Stimulated activated effector memory CD8-positive, alpha-beta T cell treated with anti-CD3 and anti-CD28 coated beads, Interleukin-12 subunit alpha, Interleukin-12 subunit beta, amount 100 ng/mL, for 72 hours (primary cell): ENCODE data around the gene SDCBP2.

Source experiments
- ATAC-seq: fragments of 150-1000 bp; cut with Tn5 transposase; 2 replicates; pipeline ENCODE4 v1.10.0; 2021
- DNase-seq, 2 donors: peaks; one replicate each; pipeline ENCODE4 v3.0.0; 2021 to 2022; ENCODE audit warnings: low spot score in 2 of 2
- H3K27ac Mint-ChIP-seq: one replicate; pipeline ENCODE4 v1.8.0; 2022; ENCODE audit warnings: mild to moderate bottlenecking, mixed read lengths
- H3K36me3 Mint-ChIP-seq: one replicate; pipeline ENCODE4 v1.8.0; 2022; ENCODE audit warnings: mild to moderate bottlenecking, mixed read lengths
- H3K4me1 Mint-ChIP-seq: one replicate; pipeline ENCODE4 v1.8.0; 2022; ENCODE audit warnings: mixed read lengths
- H3K4me3 Mint-ChIP-seq: one replicate; pipeline ENCODE4 v1.8.0; 2022; ENCODE audit warnings: mild to moderate bottlenecking, mixed read lengths
- H3K9me3 Mint-ChIP-seq: one replicate; pipeline ENCODE4 v1.8.0; 2022; ENCODE audit warnings: mixed read lengths

SDCBP2 gene, protein sequence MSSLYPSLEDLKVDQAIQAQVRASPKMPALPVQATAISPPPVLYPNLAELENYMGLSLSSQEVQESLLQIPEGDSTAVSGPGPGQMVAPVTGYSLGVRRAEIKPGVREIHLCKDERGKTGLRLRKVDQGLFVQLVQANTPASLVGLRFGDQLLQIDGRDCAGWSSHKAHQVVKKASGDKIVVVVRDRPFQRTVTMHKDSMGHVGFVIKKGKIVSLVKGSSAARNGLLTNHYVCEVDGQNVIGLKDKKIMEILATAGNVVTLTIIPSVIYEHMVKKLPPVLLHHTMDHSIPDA

DNA sequence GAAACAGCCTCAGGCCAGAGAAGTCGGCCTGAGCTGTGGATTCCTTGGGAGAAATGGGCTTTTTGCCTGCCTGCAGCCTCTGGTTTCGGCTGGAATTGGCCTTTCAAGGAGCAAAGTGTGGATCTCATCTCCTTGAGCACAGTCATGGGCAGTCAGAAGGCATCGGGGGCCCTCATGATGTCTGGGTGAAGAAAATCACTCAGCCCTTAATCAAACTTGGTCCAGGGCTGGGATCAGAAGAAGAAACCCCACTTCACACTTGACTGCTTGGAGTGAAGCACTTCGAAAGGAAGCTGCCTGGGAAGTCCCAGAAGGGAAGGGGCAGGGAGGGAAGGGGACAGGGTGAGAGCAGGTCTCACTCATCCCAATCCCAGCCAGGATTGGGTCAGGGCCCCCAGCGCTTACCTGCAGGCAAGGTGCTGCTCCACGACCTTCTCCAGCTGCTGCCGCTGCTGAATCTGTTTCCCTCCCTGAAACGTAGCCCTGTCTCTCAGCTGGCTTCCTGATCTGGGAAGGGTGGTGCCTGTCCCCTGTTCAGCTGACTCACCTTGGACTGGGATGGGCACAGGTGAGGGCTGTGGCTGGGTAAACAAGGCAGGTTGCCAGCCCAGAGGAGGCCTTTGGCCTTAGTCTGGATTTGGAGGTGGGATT lies at the start of gene SDCBP2:
TSS of gene SDCBP2 (minus strand) at position 460 of the 651 bp plus-strand sequence. CDS start 8,723 bp downstream, outside the sequence.
- peaks cover 22% of the 10 kb centered on the region for H3K36me3 Mint-ChIP-seq
- H3K4me1 Mint-ChIP-seq: peaks cover 40% of the 10 kb centered on the region
- DNase-seq (peak; percentile 1 to 46), ATAC-seq (no peak)
- no peak within 1 kb of the TSS for H3K4me3 Mint-ChIP-seq
- no peaks in the 10 kb centered on the region for H3K9me3 Mint-ChIP-seq
- H3K27ac Mint-ChIP-seq: peak within 1 kb of the TSS; percentile 70

DNA sequence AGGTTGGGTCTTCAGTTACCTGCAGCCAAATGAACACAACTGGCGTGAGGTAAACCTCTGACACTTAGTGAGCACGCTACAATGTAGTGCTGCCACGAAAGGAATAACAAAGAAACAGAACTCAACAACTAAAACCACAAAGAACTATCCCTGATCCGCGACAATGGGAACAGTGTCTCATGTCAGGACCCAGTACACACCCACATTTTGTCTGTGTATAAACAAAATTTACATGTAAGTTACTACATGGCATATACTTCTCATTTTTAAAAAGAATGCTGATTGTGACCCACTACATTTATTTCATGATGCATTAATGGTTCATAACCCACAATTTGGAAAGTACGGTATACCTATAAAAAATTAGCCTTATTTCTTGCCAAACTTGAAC lies 49.8 kb upstream of the SDCBP2 start:
- peaks cover 66% of the 10 kb centered on the region for H3K4me1 Mint-ChIP-seq
- H3K27ac Mint-ChIP-seq: no peak overlapping the region
- peaks cover 72% of the 10 kb centered on the region for H3K36me3 Mint-ChIP-seq
- H3K4me3 Mint-ChIP-seq: no peak overlapping the region
- no peaks in the 10 kb centered on the region for H3K9me3 Mint-ChIP-seq
- ATAC-seq (no peak), DNase-seq (no peak)

DNA sequence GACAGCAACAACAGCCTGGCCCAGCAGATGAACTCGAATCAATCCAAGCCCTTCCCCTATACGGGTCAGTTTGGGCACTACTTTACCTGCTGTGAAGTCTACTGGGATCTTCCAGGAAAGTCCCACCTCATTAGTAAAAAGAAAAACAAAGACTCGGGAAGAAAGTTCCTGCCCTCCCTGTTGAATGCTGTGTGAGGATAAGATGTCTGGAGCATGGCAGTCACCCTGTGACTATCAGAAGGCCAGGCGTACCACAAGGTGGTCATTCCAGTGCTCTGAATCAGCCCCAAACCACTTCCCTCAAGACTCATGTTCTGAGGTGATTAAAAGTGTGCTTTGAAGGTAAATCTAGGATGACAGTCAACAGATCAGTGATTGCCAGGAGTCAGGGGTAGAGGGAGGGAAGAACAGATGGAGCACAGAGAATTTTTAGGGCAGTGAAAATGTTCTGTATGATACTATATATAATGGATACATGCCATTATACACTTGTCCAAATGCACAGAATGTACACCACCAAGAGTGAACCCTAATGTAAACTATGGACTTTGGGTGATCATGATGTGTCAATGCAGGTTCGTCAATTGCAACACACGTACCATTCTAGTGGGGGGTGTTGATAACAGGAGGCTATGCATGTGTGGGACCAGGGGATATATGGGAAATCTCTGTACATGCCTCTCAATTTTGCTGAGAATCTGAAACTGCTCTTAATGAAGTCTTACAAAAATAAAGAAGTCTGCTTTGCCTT lies 49.2 kb upstream of the SDCBP2 start:
- peak overlapping the region; percentile 93 for H3K27ac Mint-ChIP-seq
- peaks cover 72% of the 10 kb centered on the region for H3K36me3 Mint-ChIP-seq
- peak; percentile 85 for ATAC-seq
- peak overlapping the region; percentile 58 for H3K4me3 Mint-ChIP-seq
- H3K4me1 Mint-ChIP-seq: peaks cover 66% of the 10 kb centered on the region
- H3K9me3 Mint-ChIP-seq: no peaks in the 10 kb centered on the region
- DNase-seq: no peak

GRCh38 chr20:1377341-1377871 lies 48.5 kb upstream of the SDCBP2 start:
- peak in 1 of 2 donors; percentile 76 for DNase-seq
- Mint-ChIP-seq H3K36me3 (peaks cover 72% of the 10 kb centered on the region), H3K4me1 (peaks cover 66% of the 10 kb centered on the region), H3K4me3 (peak overlapping the region; percentile 58), H3K9me3 (no peaks in the 10 kb centered on the region), H3K27ac (peak overlapping the region; percentile 93)
- ATAC-seq: peak; percentile 89

DNA sequence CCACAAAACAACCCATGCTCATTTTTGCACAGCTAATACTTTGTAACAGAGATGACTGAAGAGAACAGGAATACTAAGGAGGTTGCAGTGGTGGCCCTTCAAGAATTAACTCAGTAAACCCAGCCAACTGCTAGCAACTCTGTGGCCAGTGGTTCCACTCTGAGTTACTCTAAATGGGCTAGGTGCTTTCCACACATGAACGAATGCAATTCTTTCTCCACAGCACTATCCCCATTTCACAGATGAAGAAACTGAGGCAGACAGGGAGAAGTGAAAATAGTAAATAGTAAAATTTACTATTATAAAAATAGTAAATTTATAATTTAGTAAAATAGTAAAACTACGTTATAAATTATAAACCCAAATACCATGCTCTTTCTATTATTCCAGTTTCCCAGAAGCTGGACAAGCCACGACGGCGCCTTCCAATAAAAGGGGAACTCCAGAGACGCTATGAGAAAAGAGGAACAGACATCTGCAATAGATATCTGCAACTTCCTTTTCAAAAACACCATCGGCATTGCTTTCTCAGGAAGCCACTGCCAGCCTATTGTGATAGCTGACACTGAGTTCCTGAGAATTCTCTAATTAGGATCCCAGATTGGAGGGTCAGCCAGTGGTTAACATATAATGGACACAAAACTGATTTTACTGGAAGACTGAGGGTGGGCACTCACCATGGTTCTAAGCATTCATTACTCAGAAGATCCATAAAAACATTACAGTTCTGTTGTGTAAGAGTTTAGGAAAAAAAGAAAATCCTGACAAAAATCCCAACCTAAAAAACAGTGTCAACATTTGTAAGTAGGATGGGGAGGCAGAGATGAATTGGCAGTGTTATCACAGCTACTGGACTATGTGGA lies 47.7 kb upstream of the SDCBP2 start:
- Mint-ChIP-seq H3K4me1 (peaks cover 63% of the 10 kb centered on the region), H3K36me3 (peaks cover 77% of the 10 kb centered on the region), H3K4me3 (peak overlapping the region; percentile 58), H3K27ac (peak overlapping the region; percentile 93), H3K9me3 (no peaks in the 10 kb centered on the region)
- ATAC-seq (peak; percentile 41), DNase-seq (no peak)

DNA sequence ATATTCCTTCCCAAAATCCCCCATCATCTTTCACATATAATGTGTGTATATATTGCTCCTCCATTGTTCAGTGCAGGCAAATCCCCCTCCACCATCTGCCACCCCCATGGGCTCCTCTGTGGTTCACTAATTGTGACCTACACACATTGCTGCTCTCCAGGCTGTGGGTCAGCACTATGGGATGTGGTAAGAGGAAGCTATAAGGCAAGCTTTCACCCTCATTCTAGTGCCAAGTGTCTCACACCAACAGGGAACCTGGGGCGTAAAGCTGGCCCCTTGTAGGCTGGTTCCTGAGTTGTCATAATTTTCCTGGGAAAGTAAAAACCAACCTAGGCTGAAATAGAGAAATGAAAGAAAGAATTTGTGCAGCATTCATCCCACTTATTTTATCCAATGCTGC lies 47.1 kb upstream of the SDCBP2 start:
- DNase-seq (no peak), ATAC-seq (no peak)
- peaks cover 63% of the 10 kb centered on the region for H3K4me1 Mint-ChIP-seq
- peak overlapping the region; percentile 17 for H3K4me3 Mint-ChIP-seq
- H3K36me3 Mint-ChIP-seq: peaks cover 84% of the 10 kb centered on the region
- no peaks in the 10 kb centered on the region for H3K9me3 Mint-ChIP-seq
- peak overlapping the region; percentile 93 for H3K27ac Mint-ChIP-seq

- peaks cover 58% of the 10 kb centered on the region for H3K4me1 Mint-ChIP-seq
- peak overlapping the region; percentile 93 for H3K27ac Mint-ChIP-seq
- ATAC-seq (no peak), DNase-seq (no peak)
- peaks cover 89% of the 10 kb centered on the region for H3K36me3 Mint-ChIP-seq
- peak overlapping the region; percentile 17 for H3K4me3 Mint-ChIP-seq
- H3K9me3 Mint-ChIP-seq: no peaks in the 10 kb centered on the region
Measured at GRCh38 chr20:1375515-1375914, 46.6 kb upstream of the SDCBP2 start.

DNA sequence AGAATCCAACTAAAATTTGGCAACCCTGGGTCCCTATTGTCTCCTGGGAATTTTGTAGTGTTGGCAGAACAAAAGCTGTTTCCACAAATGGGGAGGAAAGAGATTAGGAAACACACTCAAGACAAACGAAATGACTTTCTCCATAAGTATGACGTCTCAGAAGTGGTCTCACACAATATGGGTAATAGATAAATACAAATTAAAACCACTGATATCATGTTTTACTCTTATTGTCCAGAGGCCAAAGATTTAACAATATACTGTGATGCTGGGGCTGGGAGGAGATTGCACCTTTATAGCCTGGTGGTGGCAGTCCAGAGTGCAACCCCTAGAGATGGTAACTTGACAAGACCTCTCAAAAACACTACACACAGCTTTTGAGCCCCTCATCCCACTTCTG lies 45.3 kb upstream of the SDCBP2 start:
- no peak for ATAC-seq

DNA sequence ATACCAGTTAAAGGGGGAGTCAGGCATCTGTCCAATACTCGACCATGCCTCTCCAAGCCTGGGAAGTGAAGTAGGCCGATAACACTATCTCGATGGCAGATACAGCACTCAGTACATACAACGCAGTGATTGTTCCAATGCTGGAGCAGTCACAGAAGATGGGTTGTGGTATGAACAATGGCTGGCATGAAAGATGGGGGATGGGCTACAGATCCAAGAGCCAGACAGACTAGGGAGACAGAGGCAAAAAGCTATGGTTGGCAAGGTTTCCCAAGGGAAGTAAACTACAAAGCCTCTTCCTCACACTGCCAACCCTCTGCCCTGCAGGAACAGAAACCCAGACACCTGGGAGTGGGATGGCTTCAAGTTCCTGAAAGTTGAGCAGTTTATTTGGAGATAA lies 44.7 kb upstream of the SDCBP2 start:
- peaks cover 39% of the 10 kb centered on the region for H3K4me1 Mint-ChIP-seq
- peak overlapping the region; percentile 67 for H3K27ac Mint-ChIP-seq

More for the DNA sequence above, 45.3 kb upstream of the SDCBP2 start:
- H3K27ac Mint-ChIP-seq: no peak overlapping the region
- peaks cover 96% of the 10 kb centered on the region for H3K36me3 Mint-ChIP-seq
- H3K4me3 Mint-ChIP-seq: no peak overlapping the region
- H3K4me1 Mint-ChIP-seq: peaks cover 46% of the 10 kb centered on the region
- DNase-seq: no peak
- H3K9me3 Mint-ChIP-seq: no peaks in the 10 kb centered on the region

DNA sequence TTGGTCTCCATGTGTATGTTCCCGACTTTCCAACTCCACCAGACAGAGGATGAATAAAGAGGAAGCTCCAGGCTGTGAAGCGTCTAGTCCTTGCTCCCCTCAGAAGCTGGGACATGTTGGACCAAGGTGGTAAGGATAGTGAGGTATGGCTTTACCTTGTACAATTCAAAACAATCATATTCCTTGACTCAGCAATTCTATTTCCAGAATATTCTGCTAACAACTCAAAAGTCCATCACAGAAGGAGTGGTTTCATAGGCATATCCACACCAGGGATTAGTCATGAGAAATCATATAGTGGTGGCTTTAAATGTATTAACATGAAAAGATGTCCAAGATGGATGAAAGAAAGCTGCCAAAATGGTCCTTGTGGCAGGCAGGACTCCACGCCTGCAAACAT lies 44.1 kb upstream of the SDCBP2 start:
- peak overlapping the region; percentile 70 for H3K27ac Mint-ChIP-seq
- H3K4me1 Mint-ChIP-seq: peaks cover 34% of the 10 kb centered on the region
- H3K36me3 Mint-ChIP-seq: peaks cover 100% of the 10 kb centered on the region
- DNase-seq (no peak), ATAC-seq (no peak)
- H3K4me3 Mint-ChIP-seq: no peak overlapping the region
- no peaks in the 10 kb centered on the region for H3K9me3 Mint-ChIP-seq

More for the DNA sequence above, 44.7 kb upstream of the SDCBP2 start:
- Mint-ChIP-seq H3K9me3 (no peaks in the 10 kb centered on the region), H3K4me3 (no peak overlapping the region), H3K36me3 (peaks cover 99% of the 10 kb centered on the region)
- DNase-seq (no peak), ATAC-seq (no peak)

GRCh38 chr20:1371830-1372539 lies 43.0 kb upstream of the SDCBP2 start:
- Mint-ChIP-seq H3K4me3 (no peak overlapping the region), H3K4me1 (peaks cover 23% of the 10 kb centered on the region), H3K36me3 (peaks cover 100% of the 10 kb centered on the region), H3K9me3 (no peaks in the 10 kb centered on the region), H3K27ac (peak overlapping the region; percentile 70)
- DNase-seq: no peak
- no peak for ATAC-seq

- peaks cover 16% of the 10 kb centered on the region for H3K4me1 Mint-ChIP-seq
- no peak overlapping the region for H3K4me3 Mint-ChIP-seq
- peaks cover 100% of the 10 kb centered on the region for H3K36me3 Mint-ChIP-seq
- no peak for DNase-seq
- no peak for ATAC-seq
- no peaks in the 10 kb centered on the region for H3K9me3 Mint-ChIP-seq
- peak overlapping the region; percentile 70 for H3K27ac Mint-ChIP-seq
Measured at GRCh38 chr20:1371202-1371782, 42.4 kb upstream of the SDCBP2 start.

DNA sequence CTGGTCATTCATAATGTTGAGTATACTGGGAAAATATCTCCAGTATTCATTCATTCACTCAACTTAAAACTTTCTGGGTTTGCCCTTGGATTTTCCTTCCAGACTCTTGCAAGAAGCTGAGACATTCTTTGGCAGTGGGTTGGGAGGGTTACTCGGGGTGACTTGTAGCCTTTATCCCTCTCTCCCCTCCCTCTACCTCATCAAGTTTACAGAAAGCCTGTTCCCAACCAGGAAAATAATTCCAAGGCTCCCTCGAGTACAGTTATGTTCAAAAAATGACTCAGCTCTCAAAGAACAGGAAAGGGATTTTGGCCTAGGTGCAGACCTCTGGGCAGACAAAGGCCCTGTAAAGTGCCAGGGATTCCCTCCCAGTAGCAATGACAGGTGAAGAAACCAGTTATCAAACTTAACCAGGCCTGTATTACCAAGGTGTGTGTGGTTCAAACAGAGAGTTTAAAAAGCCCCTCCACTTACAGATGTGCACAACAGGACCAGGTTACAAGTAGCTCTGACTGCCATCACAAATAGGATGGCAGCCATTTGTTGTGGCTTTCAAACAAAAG lies 41.7 kb upstream of the SDCBP2 start:
- Mint-ChIP-seq H3K4me1 (peaks cover 11% of the 10 kb centered on the region), H3K36me3 (peaks cover 95% of the 10 kb centered on the region), H3K4me3 (no peak overlapping the region), H3K9me3 (no peaks in the 10 kb centered on the region), H3K27ac (peak overlapping the region; percentile 70)
- DNase-seq (no peak), ATAC-seq (no peak)
